OCI-LY7 (cell line): ENCODE measurements around the gene ADARB2.

Experiments used
- EZH2phosphoT487 ChIP-seq: fragments of 200-600 bp; sonication (generic); IDR thresholded peaks from 2 replicates; pipeline ENCODE4 v1.6.1; 2018; ENCODE audit warnings: low read depth, borderline replicate concordance, mild to moderate bottlenecking, mixed run types, antibody characterized with exemption, low read length, moderate library complexity, mixed read lengths
- TF ChIP-seq, protein P1 (sequence below): fragments of 200-600 bp; sonication (generic); conservative IDR thresholded peaks from 2 replicates; pipeline ENCODE4 v1.5.1; 2014; ENCODE audit warnings: mild to moderate bottlenecking, antibody characterized with exemption, low read length, moderate library complexity, mixed read lengths

DNA sequence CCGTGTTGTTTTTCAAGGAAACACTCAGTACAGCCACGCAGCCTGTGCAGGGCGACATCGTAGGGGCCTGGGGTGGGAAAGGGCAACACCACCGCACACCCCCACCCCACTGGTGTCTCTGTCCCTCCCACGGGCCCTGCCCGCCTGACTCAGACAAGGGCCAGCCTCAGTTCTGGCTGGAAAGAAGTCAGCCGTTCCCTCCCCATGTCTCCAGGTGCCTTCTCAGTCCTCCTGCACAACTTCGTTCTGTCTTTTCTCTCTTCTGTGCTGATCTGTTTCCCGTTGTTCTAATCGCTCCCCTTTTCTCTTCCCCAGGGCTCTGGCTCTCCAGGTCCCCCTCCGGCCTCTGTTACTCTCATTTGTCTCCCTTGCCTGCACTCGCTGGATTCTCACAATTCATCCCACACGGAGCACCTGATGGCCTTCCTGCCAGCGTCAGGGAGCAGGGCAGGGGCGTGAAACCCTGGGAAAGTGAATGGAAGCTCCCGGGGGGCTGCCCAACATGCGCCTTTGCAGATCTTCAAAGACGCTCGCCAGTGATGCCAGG is 583.4 kb downstream of the ADARB2 start:
- TF ChIP-seq, protein P1, sequence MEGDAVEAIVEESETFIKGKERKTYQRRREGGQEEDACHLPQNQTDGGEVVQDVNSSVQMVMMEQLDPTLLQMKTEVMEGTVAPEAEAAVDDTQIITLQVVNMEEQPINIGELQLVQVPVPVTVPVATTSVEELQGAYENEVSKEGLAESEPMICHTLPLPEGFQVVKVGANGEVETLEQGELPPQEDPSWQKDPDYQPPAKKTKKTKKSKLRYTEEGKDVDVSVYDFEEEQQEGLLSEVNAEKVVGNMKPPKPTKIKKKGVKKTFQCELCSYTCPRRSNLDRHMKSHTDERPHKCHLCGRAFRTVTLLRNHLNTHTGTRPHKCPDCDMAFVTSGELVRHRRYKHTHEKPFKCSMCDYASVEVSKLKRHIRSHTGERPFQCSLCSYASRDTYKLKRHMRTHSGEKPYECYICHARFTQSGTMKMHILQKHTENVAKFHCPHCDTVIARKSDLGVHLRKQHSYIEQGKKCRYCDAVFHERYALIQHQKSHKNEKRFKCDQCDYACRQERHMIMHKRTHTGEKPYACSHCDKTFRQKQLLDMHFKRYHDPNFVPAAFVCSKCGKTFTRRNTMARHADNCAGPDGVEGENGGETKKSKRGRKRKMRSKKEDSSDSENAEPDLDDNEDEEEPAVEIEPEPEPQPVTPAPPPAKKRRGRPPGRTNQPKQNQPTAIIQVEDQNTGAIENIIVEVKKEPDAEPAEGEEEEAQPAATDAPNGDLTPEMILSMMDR, result no peak
- TF ChIP-seq EZH2phosphoT487, result no peak
